ENCODE results near the gene NAPEPLD.

NAPEPLD gene

GRCh38 chr7:103051519-103051918 is 97.4 kb downstream of the NAPEPLD start:
- Histone ChIP-seq H3K36me3 (ENCODE audit: control insufficient read depth, low read depth, low read length) (no peaks in the 10 kb centered on the region), H3K9me3 (ENCODE audit: control insufficient read depth, low read depth, low read length) (peaks cover 21% of the 10 kb centered on the region), H3K4me1 (ENCODE audit: control insufficient read depth, low read depth, low read length) (no peaks in the 10 kb centered on the region), H3K27ac (ENCODE audit: low read length) (no peak overlapping the region), H3K4me3 (ENCODE audit: low read length) (no peak overlapping the region), H3K9ac (ENCODE audit: low read length) (no peak overlapping the region), H3K27me3 (ENCODE audit: control insufficient read depth, insufficient read depth, low read length) (no peaks in the 10 kb centered on the region)

Measured in iPS-18a (cell line).